Amniotic epithelial cell (primary cell): ENCODE results near the gene PLA2G3.
A peak's percentile ranks its signal among the peaks of the same experiment; 100 is the strongest.

Source experiments
- DNase-seq: peaks from one replicate; pipeline ENCODE4 v3.0.0-alpha.2; 2010; ENCODE audit warnings: low read depth

The PLA2G3 gene

GRCh38 chr22:31085928-31086327, 54.4 kb downstream of the PLA2G3 start:
- DNase-seq, result no peak

GRCh38 chr22:31085493-31085824, 54.8 kb downstream of the PLA2G3 start:
- DNase-seq, result no peak

- peak; percentile 70 for DNase-seq
These were observed 55.4 kb downstream of the PLA2G3 start for GRCh38 chr22:31084811-31085492.
